ENCODE data around the gene ECEL1. TPM values are rescaled to one million over a fixed set of nuclear protein-coding genes. Genes with fewer than 3 reads are reported as not detected.

Gene ECEL1
- total and polyA plus RNA-seq, 7 donors = 0.32 to 1.8 (median 0.55) TPM

- intact Hi-C loops (cut with DNase I) = no loop called here
- Histone ChIP-seq H3K27me3 (ENCODE audit: insufficient read depth in 3 of 3, low read length in 2 of 3) (peaks cover 0 to 53% (median 21%) of the 10 kb centered on the region in 3 donors), H3K4me1 (no peaks in the 10 kb centered on the region), H3K36me3 (ENCODE audit: insufficient read depth in 1 of 2, low read depth in 1 of 2) (no peaks in the 10 kb centered on the region), H3K27ac (no peak overlapping the region), H3K9me3 (no peaks in the 10 kb centered on the region), H3K4me3 (no peak overlapping the region)
- 91 to 94% (median 93%) methylated on average over 18 to 19 of the region's 19 CpGs for WGBS, 3 donors
- ATAC-seq (no peak), DNase-seq (peak in 1 of 2 donors; percentile 46)
- TF ChIP-seq CTCF (IDR thresholded peaks at IDR 0.05) = no peak
Observed at GRCh38 chr2:232483923-232484627, 3.6 kb downstream of the ECEL1 start.

GRCh38 chr2:232483311-232483922 is 4.2 kb downstream of the ECEL1 start:
- Histone ChIP-seq H3K9me3 (no peaks in the 10 kb centered on the region), H3K4me1 (no peaks in the 10 kb centered on the region), H3K27me3 (ENCODE audit: insufficient read depth in 3 of 3, low read length in 2 of 3) (peaks cover 0 to 49% (median 21%) of the 10 kb centered on the region in 3 donors), H3K4me3 (no peak overlapping the region), H3K27ac (no peak overlapping the region), H3K36me3 (ENCODE audit: insufficient read depth in 1 of 2, low read depth in 1 of 2) (no peaks in the 10 kb centered on the region)
- 92 to 98% (median 92%) methylated on average over 10 of the region's 10 CpGs for WGBS, 3 donors
- ATAC-seq = no peak
- intact Hi-C loops (cut with DNase I) = no loop called here
- TF ChIP-seq CTCF (IDR thresholded peaks at IDR 0.05) = no peak
- peak in 1 of 2 donors; percentile 43 for DNase-seq

GRCh38 chr2:232482301-232483238 is 5.1 kb downstream of the ECEL1 start:
- H3K36me3 ChIP-seq (ENCODE audit: insufficient read depth in 1 of 2, low read depth in 1 of 2) = no peaks in the 10 kb centered on the region
- peak in 1 of 2 donors; percentile 34 for DNase-seq
- no peaks in the 10 kb centered on the region for H3K9me3 ChIP-seq
- TF ChIP-seq CTCF (IDR thresholded peaks at IDR 0.05) = no peak
- H3K27ac ChIP-seq = no peak overlapping the region
- no peak for ATAC-seq
- intact Hi-C loops (cut with DNase I) = no loop called here
- no peaks in the 10 kb centered on the region for H3K4me1 ChIP-seq
- WGBS, 3 donors = 92 to 96% (median 93%) methylated on average over 28 to 31 of the region's 31 CpGs
- H3K27me3 ChIP-seq (ENCODE audit: insufficient read depth in 3 of 3, low read length in 2 of 3) = peaks cover 0 to 43% (median 19%) of the 10 kb centered on the region in 3 donors
- H3K4me3 ChIP-seq = no peak overlapping the region

GRCh38 chr2:232481322-232482140 is 6.1 kb downstream of the ECEL1 start:
- no peaks in the 10 kb centered on the region for H3K4me1 ChIP-seq
- intact Hi-C loops (cut with DNase I) = no loop called here
- H3K27ac ChIP-seq = no peak overlapping the region
- DNase-seq = peak in 1 of 2 donors; percentile 17
- no peaks in the 10 kb centered on the region for H3K9me3 ChIP-seq
- no peak for TF ChIP-seq CTCF (IDR thresholded peaks at IDR 0.05)
- H3K27me3 ChIP-seq (ENCODE audit: insufficient read depth in 3 of 3, low read length in 2 of 3) = peaks cover 0 to 34% (median 11%) of the 10 kb centered on the region in 3 donors
- no peaks in the 10 kb centered on the region for H3K36me3 ChIP-seq (ENCODE audit: insufficient read depth in 1 of 2, low read depth in 1 of 2)
- no peak for ATAC-seq
- H3K4me3 ChIP-seq = no peak overlapping the region
- 89 to 95% (median 91%) methylated on average over 29 of the region's 29 CpGs for whole genome bisulfite sequencing, 3 donors
